ENCODE data around the gene ZNF337. TPM values are rescaled to one million over a fixed set of nuclear protein-coding genes. Genes with fewer than 3 reads are reported as not detected.
"Not testable (repeated sequence)": the region's sequence is repeated elsewhere in the genome, so short reads cannot be mapped to it uniquely, and the experiment has no call there.

The ZNF337 gene
- total and polyA plus RNA-seq, 2 of the 13 experiments (the other 11 are each of a cell fraction or from before 2014, with no cell fraction given) = 17.0 to 19.6 TPM

DNA sequence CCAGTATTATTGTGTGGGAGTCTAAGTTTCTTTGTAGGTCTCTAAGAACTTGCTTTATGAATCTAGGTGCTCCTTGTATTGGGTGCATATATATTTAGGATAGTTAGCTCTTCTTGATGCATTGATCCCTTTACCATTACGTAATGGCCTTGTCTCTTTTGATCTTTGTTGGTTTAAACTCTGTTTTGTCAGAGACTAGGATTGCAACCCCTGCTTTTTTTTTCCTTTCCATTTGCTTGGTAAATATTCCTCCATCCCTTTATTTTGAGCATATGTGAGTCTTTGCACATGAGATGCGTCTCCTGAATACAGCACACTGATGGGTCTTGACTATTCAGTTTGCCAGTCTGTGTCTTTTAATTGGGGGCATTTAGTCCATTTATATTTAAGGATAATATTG, 7.7 kb upstream of the ZNF337 start:
- H2AFZ ChIP-seq (ENCODE audit: low read length); H4K20me1 ChIP-seq (ENCODE audit: insufficient read depth, low read length); ATAC-seq; H3K4me2 ChIP-seq (ENCODE audit: low read depth, low read length); H3K4me3 ChIP-seq (replicated peaks in 1 of 3; ENCODE audit: insufficient read depth in 1 of 3, low read depth in 2 of 3, low read length in 3 of 3); H3K79me2 ChIP-seq (ENCODE audit: insufficient read depth, low read length); H3K27me3 ChIP-seq (ENCODE audit: control insufficient read depth in 1 of 2, insufficient read depth in 2 of 2, low read length in 2 of 2); H3K36me3 ChIP-seq (replicated peaks in 1 of 2; ENCODE audit: control insufficient read depth in 1 of 2, insufficient read depth in 2 of 2, low read length in 2 of 2); intact Hi-C loops (cut with micrococcal nuclease; ENCODE audit: unreplicated experiment); DNase-seq (ENCODE audit: low spot score); H3K27ac ChIP-seq (ENCODE audit: extremely low read length, insufficient read depth, low read length); H3K9ac ChIP-seq (ENCODE audit: insufficient read depth, low read depth, low read length); CTCF ChIA-PET (ENCODE audit: low intra/inter-chr PET ratio, low total read pairs); BruUV-seq (replicated peaks); POLR2A ChIA-PET; in situ Hi-C loops (cut with HindIII; ENCODE audit: extremely low pct_ligation_motif_present, low pct_unique_long_range_greater_than_20kb); TF ChIP-seq SOX6 (IDR thresholded peaks at IDR 0.05); CREM (CRISPR knock-in tag; IDR thresholded peaks at IDR 0.05); FOXA1 (IDR thresholded peaks at IDR 0.05): not testable (repeated sequence)
- 28% methylated on average over 2 of the region's 2 CpGs for WGBS (ENCODE audit: low lambda C conversion rate)
- peaks cover 15% of the 10 kb centered on the region for H3K9me3 ChIP-seq (ENCODE audit: low read length)
- FAIRE-seq = peak; percentile 36
- peaks cover 29% of the 10 kb centered on the region for H3K4me1 ChIP-seq (ENCODE audit: insufficient read depth, low read length)
- TF ChIP-seq SOX5 (CRISPR knock-in tag; IDR thresholded peaks at IDR 0.05; ENCODE audit: borderline replicate concordance) (peak; percentile 54; the same call in 1 of the 2 replicates), SOX6 (CRISPR knock-in tag; IDR thresholded peaks at IDR 0.05) (peak; percentile 57; the same call in 1 of the 2 replicates), CREM (IDR thresholded peaks at IDR 0.05) (0 out of 2 replicates have a peak, but pooled peaks have one; percentile 35), GATAD2A (CRISPR knock-in tag; IDR thresholded peaks at IDR 0.05) (peak; percentile 84), FOXA1 (CRISPR knock-in tag; IDR thresholded peaks at IDR 0.05) (0 out of 2 replicates have a peak, but pooled peaks have one; percentile 33), FOXA3 (CRISPR knock-in tag; IDR thresholded peaks at IDR 0.05) (peak; percentile 74), TARDBP (CRISPR knock-in tag; IDR thresholded peaks at IDR 0.05) (peak; percentile 61; the same call in 1 of the 2 replicates), TCF7 (IDR thresholded peaks at IDR 0.05; ENCODE audit: low read depth) (peak; percentile 66; the same call in 1 of the 2 replicates), ZNF614 (CRISPR knock-in tag; IDR thresholded peaks at IDR 0.05; ENCODE audit: borderline replicate concordance) (0 out of 2 replicates have a peak, but pooled peaks have one; percentile 12), ISL2 (CRISPR knock-in tag; IDR thresholded peaks at IDR 0.05) (peak; percentile 66; the same call in 1 of the 2 replicates), CEBPG (CRISPR knock-in tag; IDR thresholded peaks at IDR 0.05) (peak; percentile 73), SAP130 (CRISPR knock-in tag; IDR thresholded peaks at IDR 0.05; ENCODE audit: low read depth) (0 out of 2 replicates have a peak, but pooled peaks have one; percentile 9)
- TF ChIP-seq, protein P1, sequence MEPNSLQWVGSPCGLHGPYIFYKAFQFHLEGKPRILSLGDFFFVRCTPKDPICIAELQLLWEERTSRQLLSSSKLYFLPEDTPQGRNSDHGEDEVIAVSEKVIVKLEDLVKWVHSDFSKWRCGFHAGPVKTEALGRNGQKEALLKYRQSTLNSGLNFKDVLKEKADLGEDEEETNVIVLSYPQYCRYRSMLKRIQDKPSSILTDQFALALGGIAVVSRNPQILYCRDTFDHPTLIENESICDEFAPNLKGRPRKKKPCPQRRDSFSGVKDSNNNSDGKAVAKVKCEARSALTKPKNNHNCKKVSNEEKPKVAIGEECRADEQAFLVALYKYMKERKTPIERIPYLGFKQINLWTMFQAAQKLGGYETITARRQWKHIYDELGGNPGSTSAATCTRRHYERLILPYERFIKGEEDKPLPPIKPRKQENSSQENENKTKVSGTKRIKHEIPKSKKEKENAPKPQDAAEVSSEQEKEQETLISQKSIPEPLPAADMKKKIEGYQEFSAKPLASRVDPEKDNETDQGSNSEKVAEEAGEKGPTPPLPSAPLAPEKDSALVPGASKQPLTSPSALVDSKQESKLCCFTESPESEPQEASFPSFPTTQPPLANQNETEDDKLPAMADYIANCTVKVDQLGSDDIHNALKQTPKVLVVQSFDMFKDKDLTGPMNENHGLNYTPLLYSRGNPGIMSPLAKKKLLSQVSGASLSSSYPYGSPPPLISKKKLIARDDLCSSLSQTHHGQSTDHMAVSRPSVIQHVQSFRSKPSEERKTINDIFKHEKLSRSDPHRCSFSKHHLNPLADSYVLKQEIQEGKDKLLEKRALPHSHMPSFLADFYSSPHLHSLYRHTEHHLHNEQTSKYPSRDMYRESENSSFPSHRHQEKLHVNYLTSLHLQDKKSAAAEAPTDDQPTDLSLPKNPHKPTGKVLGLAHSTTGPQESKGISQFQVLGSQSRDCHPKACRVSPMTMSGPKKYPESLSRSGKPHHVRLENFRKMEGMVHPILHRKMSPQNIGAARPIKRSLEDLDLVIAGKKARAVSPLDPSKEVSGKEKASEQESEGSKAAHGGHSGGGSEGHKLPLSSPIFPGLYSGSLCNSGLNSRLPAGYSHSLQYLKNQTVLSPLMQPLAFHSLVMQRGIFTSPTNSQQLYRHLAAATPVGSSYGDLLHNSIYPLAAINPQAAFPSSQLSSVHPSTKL (CRISPR knock-in tag; IDR thresholded peaks at IDR 0.05) = peak; percentile 77
- TF ChIP-seq, protein P2, sequence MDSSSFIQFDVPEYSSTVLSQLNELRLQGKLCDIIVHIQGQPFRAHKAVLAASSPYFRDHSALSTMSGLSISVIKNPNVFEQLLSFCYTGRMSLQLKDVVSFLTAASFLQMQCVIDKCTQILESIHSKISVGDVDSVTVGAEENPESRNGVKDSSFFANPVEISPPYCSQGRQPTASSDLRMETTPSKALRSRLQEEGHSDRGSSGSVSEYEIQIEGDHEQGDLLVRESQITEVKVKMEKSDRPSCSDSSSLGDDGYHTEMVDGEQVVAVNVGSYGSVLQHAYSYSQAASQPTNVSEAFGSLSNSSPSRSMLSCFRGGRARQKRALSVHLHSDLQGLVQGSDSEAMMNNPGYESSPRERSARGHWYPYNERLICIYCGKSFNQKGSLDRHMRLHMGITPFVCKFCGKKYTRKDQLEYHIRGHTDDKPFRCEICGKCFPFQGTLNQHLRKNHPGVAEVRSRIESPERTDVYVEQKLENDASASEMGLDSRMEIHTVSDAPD (CRISPR knock-in tag; IDR thresholded peaks at IDR 0.05) = 0 out of 2 replicates have a peak, but pooled peaks have one; percentile 27
- TF ChIP-seq, protein P3, sequence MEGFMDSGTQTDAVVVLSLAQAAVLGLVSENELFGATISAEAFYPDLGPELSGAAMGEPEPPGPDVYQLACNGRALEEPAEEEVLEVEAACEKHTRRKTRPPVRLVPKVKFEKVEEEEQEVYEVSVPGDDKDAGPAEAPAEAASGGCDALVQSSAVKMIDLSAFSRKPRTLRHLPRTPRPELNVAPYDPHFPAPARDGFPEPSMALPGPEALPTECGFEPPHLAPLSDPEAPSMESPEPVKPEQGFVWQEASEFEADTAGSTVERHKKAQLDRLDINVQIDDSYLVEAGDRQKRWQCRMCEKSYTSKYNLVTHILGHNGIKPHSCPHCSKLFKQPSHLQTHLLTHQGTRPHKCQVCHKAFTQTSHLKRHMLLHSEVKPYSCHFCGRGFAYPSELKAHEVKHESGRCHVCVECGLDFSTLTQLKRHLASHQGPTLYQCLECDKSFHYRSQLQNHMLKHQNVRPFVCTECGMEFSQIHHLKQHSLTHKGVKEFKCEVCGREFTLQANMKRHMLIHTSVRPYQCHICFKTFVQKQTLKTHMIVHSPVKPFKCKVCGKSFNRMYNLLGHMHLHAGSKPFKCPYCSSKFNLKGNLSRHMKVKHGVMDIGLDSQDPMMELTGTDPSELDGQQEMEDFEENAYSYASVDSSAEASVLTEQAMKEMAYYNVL (CRISPR knock-in tag; IDR thresholded peaks at IDR 0.05; ENCODE audit: borderline replicate concordance) = 0 out of 2 replicates have a peak, but pooled peaks have one; percentile 29
- TF ChIP-seq, protein P4, sequence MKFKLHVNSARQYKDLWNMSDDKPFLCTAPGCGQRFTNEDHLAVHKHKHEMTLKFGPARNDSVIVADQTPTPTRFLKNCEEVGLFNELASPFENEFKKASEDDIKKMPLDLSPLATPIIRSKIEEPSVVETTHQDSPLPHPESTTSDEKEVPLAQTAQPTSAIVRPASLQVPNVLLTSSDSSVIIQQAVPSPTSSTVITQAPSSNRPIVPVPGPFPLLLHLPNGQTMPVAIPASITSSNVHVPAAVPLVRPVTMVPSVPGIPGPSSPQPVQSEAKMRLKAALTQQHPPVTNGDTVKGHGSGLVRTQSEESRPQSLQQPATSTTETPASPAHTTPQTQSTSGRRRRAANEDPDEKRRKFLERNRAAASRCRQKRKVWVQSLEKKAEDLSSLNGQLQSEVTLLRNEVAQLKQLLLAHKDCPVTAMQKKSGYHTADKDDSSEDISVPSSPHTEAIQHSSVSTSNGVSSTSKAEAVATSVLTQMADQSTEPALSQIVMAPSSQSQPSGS (CRISPR knock-in tag; IDR thresholded peaks at IDR 0.05) = peak; percentile 62; the same call in 1 of the 2 replicates
